ENCODE results near the gene LNX1. TPM values are rescaled to one million over a fixed set of nuclear protein-coding genes. Genes with fewer than 3 reads are reported as not detected.

Gene LNX1
- total and polyA plus RNA-seq, 2 donors = 1.6 to 6.4 TPM

DNA sequence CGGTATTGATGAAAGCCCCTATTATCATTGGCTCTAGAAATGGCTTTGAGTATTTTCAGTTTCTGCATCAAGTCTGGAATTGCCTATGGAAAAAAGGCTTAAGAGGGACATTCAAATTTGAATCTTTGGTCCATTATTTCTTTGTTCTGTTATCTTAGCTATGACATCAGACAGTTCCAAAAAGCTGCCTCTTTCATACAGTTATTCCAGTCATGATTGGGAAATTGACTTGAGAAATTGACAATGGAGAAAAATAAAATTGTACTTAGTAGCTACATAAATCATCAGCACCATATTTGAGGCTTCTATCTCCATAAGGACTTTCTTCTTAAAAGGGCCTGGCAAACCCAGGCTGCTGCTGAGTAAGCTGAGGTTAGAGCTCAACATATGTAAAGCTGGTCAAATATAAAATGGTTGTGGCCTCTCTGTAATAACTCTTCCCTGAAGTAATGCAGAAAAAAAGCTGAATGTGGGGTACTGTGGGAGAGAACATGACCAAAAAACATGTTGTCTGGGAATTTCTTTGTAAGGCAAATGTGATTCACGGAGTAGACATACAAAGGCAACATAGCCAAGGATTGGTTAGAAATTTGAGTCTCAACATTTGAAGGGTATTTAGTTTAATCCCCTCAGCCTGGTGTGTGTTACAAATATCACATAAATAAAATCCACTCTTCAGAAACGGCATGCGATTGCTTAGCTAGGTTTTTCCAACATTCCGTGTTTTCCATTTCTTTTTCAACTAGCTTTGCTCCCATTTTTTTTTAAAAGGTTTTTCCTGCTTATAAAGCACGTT lies 100.9 kb downstream of the LNX1 start:
- no peaks in the 10 kb centered on the region for H3K36me3 ChIP-seq (ENCODE audit: control insufficient read depth in 2 of 2, insufficient read depth in 2 of 2, low read length in 1 of 2)
- WGBS = 91% methylated on average over 6 of the region's 6 CpGs
- no peaks in the 10 kb centered on the region for H3K27me3 ChIP-seq (ENCODE audit: control insufficient read depth in 2 of 2, insufficient read depth in 1 of 2, low read length in 1 of 2)
- H3K27ac ChIP-seq (ENCODE audit: low read depth in 1 of 2, low read length in 1 of 2) = no peak overlapping the region
- H3K4me1 ChIP-seq (ENCODE audit: control insufficient read depth in 2 of 2, insufficient read depth in 2 of 2, low read length in 2 of 2) = no peaks in the 10 kb centered on the region
- no peak for DNase-seq (ENCODE audit: low read depth in 6 of 9, low spot score in 9 of 9)
- no peaks in the 10 kb centered on the region for H3K9me3 ChIP-seq (ENCODE audit: control insufficient read depth in 2 of 2, insufficient read depth in 1 of 2, low read length in 1 of 2)
- H3K4me3 ChIP-seq (ENCODE audit: low read length in 2 of 2) = no peak overlapping the region

DNA sequence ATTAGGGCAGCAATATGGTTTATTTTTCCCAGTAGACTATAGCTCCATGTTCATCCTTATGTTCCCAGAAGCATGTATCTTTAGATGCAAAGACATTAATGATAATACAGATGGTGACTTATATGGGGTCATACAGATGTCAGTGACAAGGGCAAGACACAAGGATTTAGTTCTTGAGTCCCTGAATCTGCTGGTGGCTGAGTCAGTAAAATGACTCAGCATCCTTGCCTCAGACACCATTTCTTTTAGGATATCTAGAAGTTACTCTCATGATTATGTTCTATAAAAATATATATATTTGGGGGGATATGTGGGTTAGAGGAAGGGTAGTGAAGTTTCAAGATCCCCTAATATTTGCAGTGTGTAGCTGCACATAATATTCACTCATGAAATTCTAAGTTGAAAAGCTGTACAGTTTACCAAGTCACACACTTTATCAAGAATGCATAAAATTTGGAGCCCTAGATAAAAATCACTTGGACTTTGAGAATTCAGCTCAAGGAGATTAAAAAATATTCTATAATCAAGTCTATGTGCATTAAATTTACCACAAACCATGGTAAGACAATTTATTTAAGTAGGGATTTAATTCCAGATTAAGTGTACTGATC lies 101.9 kb downstream of the LNX1 start:
- no peak for DNase-seq (ENCODE audit: low read depth in 6 of 9, low spot score in 9 of 9)
- no peaks in the 10 kb centered on the region for H3K27me3 ChIP-seq (ENCODE audit: control insufficient read depth in 2 of 2, insufficient read depth in 1 of 2, low read length in 1 of 2)
- no peaks in the 10 kb centered on the region for H3K4me1 ChIP-seq (ENCODE audit: control insufficient read depth in 2 of 2, insufficient read depth in 2 of 2, low read length in 2 of 2)
- no peak overlapping the region for H3K27ac ChIP-seq (ENCODE audit: low read depth in 1 of 2, low read length in 1 of 2)
- no peaks in the 10 kb centered on the region for H3K36me3 ChIP-seq (ENCODE audit: control insufficient read depth in 2 of 2, insufficient read depth in 2 of 2, low read length in 1 of 2)
- H3K4me3 ChIP-seq (ENCODE audit: low read length in 2 of 2) = no peak overlapping the region
- H3K9me3 ChIP-seq (ENCODE audit: control insufficient read depth in 2 of 2, insufficient read depth in 1 of 2, low read length in 1 of 2) = no peaks in the 10 kb centered on the region

GRCh38 chr4:53487766-53488165 lies 103.5 kb downstream of the LNX1 start:
- no peak for DNase-seq (ENCODE audit: low read depth in 6 of 9, low spot score in 9 of 9)
- H3K27ac ChIP-seq (ENCODE audit: low read depth in 1 of 2, low read length in 1 of 2) = no peak overlapping the region
- no peaks in the 10 kb centered on the region for H3K27me3 ChIP-seq (ENCODE audit: control insufficient read depth in 2 of 2, insufficient read depth in 1 of 2, low read length in 1 of 2)
- no peaks in the 10 kb centered on the region for H3K36me3 ChIP-seq (ENCODE audit: control insufficient read depth in 2 of 2, insufficient read depth in 2 of 2, low read length in 1 of 2)
- no peak overlapping the region for H3K4me3 ChIP-seq (ENCODE audit: low read length in 2 of 2)
- no peaks in the 10 kb centered on the region for H3K4me1 ChIP-seq (ENCODE audit: control insufficient read depth in 2 of 2, insufficient read depth in 2 of 2, low read length in 2 of 2)
- no peaks in the 10 kb centered on the region for H3K9me3 ChIP-seq (ENCODE audit: control insufficient read depth in 2 of 2, insufficient read depth in 1 of 2, low read length in 1 of 2)

GRCh38 chr4:53485658-53486040 lies 105.6 kb downstream of the LNX1 start:
- H3K27ac ChIP-seq (ENCODE audit: low read depth in 1 of 2, low read length in 1 of 2) = no peak overlapping the region

DNA sequence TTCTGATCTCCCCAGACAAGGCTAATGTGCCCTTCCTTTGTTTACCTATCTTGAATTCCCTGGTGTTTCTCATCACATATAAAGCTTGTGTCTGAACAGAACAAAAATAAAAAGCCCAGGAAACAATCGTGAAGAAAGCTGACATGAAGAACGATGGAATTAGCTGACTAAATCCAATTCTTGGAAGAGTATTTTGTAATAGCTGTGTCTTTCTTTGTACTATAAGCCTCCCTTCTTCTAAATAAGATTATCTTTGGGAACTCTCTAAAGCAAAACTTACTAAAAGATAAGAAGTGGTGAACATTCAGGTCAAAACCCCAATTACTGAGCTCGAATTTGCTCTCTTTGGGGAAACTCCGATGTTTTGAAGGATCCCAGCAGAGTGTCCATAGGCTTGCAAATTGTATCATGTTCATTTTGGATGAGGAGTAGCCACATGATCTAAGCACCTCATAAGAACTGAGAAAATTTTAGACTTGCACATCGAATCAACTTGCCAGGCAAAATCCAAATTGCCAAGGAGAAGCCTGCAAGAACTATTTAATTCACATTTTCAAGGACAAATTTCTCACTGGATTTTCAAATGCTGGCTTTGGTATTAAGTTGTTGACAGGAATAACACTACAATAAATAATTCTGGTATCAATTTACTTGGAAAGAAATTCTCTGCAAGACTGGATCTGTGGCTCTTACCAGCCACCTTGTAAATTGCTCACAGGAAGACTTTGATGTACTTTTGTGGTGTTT lies 106.2 kb downstream of the LNX1 start:
- Histone ChIP-seq H3K27ac (ENCODE audit: low read depth in 1 of 2, low read length in 1 of 2) (no peak overlapping the region), H3K36me3 (ENCODE audit: control insufficient read depth in 2 of 2, insufficient read depth in 2 of 2, low read length in 1 of 2) (no peaks in the 10 kb centered on the region), H3K9me3 (ENCODE audit: control insufficient read depth in 2 of 2, insufficient read depth in 1 of 2, low read length in 1 of 2) (no peaks in the 10 kb centered on the region), H3K27me3 (ENCODE audit: control insufficient read depth in 2 of 2, insufficient read depth in 1 of 2, low read length in 1 of 2) (no peaks in the 10 kb centered on the region), H3K4me1 (ENCODE audit: control insufficient read depth in 2 of 2, insufficient read depth in 2 of 2, low read length in 2 of 2) (no peaks in the 10 kb centered on the region), H3K4me3 (ENCODE audit: low read length in 2 of 2) (no peak overlapping the region)
- DNase-seq (ENCODE audit: low read depth in 6 of 9, low spot score in 9 of 9) = no peak
- 93% methylated on average over 5 of the region's 5 CpGs for WGBS

More at GRCh38 chr4:53485658-53486040, 105.6 kb downstream of the LNX1 start:
- Histone ChIP-seq H3K36me3 (ENCODE audit: control insufficient read depth in 2 of 2, insufficient read depth in 2 of 2, low read length in 1 of 2) (no peaks in the 10 kb centered on the region), H3K4me1 (ENCODE audit: control insufficient read depth in 2 of 2, insufficient read depth in 2 of 2, low read length in 2 of 2) (no peaks in the 10 kb centered on the region), H3K9me3 (ENCODE audit: control insufficient read depth in 2 of 2, insufficient read depth in 1 of 2, low read length in 1 of 2) (no peaks in the 10 kb centered on the region), H3K27me3 (ENCODE audit: control insufficient read depth in 2 of 2, insufficient read depth in 1 of 2, low read length in 1 of 2) (no peaks in the 10 kb centered on the region), H3K4me3 (ENCODE audit: low read length in 2 of 2) (no peak overlapping the region)
- no peak for DNase-seq (ENCODE audit: low read depth in 6 of 9, low spot score in 9 of 9)
- 70% methylated on average over 1 of the region's 1 CpG for WGBS

DNA sequence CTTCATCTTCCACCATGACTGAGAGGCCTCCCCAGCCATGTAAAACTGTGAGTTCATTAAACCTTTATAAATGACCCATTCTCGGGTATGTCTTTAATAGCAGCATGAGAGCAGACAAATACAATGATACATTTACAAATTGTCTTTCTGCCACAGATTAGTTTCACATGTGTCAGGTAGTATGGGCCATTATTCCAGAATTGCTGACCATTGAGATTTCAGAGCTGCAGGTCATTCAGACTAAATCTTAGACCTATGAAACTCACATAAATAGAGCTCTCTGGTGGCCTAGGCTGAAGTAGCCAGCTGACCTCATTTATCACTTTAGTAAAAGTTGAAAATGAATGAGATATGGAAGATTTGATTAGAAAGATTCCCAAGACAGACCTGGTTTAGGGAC lies 108.0 kb downstream of the LNX1 start:
- DNase-seq (ENCODE audit: low read depth in 6 of 9, low spot score in 9 of 9) = no peak
- Histone ChIP-seq H3K27me3 (ENCODE audit: control insufficient read depth in 2 of 2, insufficient read depth in 1 of 2, low read length in 1 of 2) (no peaks in the 10 kb centered on the region), H3K36me3 (ENCODE audit: control insufficient read depth in 2 of 2, insufficient read depth in 2 of 2, low read length in 1 of 2) (no peaks in the 10 kb centered on the region), H3K9me3 (ENCODE audit: control insufficient read depth in 2 of 2, insufficient read depth in 1 of 2, low read length in 1 of 2) (no peaks in the 10 kb centered on the region), H3K27ac (ENCODE audit: low read depth in 1 of 2, low read length in 1 of 2) (no peak overlapping the region), H3K4me3 (ENCODE audit: low read length in 2 of 2) (no peak overlapping the region), H3K4me1 (ENCODE audit: control insufficient read depth in 2 of 2, insufficient read depth in 2 of 2, low read length in 2 of 2) (no peaks in the 10 kb centered on the region)
- 96% methylated on average over 1 of the region's 1 CpG for WGBS

DNA sequence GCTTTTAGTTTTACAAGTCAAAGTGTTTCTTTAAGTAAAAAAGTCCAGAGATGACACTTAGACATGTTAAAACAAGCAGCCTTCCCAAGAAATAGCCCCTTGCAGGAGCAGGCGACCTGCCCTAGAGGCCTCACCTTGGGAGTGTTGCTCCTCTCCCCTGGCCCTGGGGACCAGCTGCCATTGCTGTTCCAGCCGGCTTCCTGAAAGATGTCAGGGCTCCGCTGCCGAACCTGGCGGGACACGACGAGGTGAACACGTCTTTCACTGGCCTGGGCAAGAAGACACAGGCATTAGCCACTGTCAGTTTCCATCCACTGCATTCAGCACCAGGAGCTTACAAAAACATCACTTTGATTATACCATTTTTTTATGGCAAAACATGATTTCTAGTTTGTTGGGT lies 109.7 kb downstream of the LNX1 start:
- Histone ChIP-seq H3K27me3 (ENCODE audit: control insufficient read depth in 2 of 2, insufficient read depth in 1 of 2, low read length in 1 of 2) (no peaks in the 10 kb centered on the region), H3K36me3 (ENCODE audit: control insufficient read depth in 2 of 2, insufficient read depth in 2 of 2, low read length in 1 of 2) (no peaks in the 10 kb centered on the region), H3K27ac (ENCODE audit: low read depth in 1 of 2, low read length in 1 of 2) (no peak overlapping the region), H3K4me3 (ENCODE audit: low read length in 2 of 2) (no peak overlapping the region), H3K9me3 (ENCODE audit: control insufficient read depth in 2 of 2, insufficient read depth in 1 of 2, low read length in 1 of 2) (no peaks in the 10 kb centered on the region), H3K4me1 (ENCODE audit: control insufficient read depth in 2 of 2, insufficient read depth in 2 of 2, low read length in 2 of 2) (no peaks in the 10 kb centered on the region)
- DNase-seq (ENCODE audit: low read depth in 6 of 9, low spot score in 9 of 9) = no peak
- 92% methylated on average over 8 of the region's 8 CpGs for WGBS

DNA sequence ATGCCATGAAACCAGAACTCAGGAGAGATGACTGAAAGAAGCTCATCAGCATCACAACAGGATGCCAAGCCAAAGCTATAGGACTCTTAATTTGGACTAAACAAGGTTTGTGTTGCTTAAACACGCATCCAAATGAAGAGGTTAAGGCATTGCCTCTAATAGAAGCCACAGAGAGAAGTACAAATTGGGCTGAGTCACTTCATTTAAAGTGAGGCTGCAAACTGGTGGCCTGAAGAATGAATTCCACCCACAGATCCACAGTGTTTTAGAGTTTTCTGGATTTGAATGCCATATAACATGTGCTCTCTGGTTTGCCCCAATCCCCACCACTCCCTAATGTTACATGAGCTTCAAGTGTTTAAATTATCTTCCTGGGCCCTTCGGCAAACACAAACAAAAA lies 110.4 kb downstream of the LNX1 start:
- 94% methylated on average over 2 of the region's 2 CpGs for WGBS
- Histone ChIP-seq H3K4me3 (ENCODE audit: low read length in 2 of 2) (no peak overlapping the region), H3K27me3 (ENCODE audit: control insufficient read depth in 2 of 2, insufficient read depth in 1 of 2, low read length in 1 of 2) (no peaks in the 10 kb centered on the region), H3K27ac (ENCODE audit: low read depth in 1 of 2, low read length in 1 of 2) (no peak overlapping the region), H3K4me1 (ENCODE audit: control insufficient read depth in 2 of 2, insufficient read depth in 2 of 2, low read length in 2 of 2) (no peaks in the 10 kb centered on the region), H3K36me3 (ENCODE audit: control insufficient read depth in 2 of 2, insufficient read depth in 2 of 2, low read length in 1 of 2) (no peaks in the 10 kb centered on the region), H3K9me3 (ENCODE audit: control insufficient read depth in 2 of 2, insufficient read depth in 1 of 2, low read length in 1 of 2) (no peaks in the 10 kb centered on the region)
- DNase-seq (ENCODE audit: low read depth in 6 of 9, low spot score in 9 of 9) = no peak

All from thymus (tissue), 11 donors.